ENCODE data around the gene LPIN1. TPM values are rescaled to one million over a fixed set of nuclear protein-coding genes. Genes with fewer than 3 reads are reported as not detected.

Gene LPIN1, protein sequence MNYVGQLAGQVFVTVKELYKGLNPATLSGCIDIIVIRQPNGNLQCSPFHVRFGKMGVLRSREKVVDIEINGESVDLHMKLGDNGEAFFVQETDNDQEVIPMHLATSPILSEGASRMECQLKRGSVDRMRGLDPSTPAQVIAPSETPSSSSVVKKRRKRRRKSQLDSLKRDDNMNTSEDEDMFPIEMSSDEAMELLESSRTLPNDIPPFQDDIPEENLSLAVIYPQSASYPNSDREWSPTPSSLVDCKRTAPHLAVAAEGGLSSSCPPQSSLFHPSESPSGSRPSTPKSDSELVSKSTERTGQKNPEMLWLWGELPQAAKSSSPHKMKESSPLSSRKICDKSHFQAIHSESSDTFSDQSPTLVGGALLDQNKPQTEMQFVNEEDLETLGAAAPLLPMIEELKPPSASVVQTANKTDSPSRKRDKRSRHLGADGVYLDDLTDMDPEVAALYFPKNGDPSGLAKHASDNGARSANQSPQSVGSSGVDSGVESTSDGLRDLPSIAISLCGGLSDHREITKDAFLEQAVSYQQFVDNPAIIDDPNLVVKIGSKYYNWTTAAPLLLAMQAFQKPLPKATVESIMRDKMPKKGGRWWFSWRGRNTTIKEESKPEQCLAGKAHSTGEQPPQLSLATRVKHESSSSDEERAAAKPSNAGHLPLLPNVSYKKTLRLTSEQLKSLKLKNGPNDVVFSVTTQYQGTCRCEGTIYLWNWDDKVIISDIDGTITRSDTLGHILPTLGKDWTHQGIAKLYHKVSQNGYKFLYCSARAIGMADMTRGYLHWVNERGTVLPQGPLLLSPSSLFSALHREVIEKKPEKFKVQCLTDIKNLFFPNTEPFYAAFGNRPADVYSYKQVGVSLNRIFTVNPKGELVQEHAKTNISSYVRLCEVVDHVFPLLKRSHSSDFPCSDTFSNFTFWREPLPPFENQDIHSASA
- polyA plus RNA-seq (ENCODE audit: insufficient read length in 4 of 4) = 10 to 100 TPM; 17.2 to 28.6 (median 23.9) TPM

DNA sequence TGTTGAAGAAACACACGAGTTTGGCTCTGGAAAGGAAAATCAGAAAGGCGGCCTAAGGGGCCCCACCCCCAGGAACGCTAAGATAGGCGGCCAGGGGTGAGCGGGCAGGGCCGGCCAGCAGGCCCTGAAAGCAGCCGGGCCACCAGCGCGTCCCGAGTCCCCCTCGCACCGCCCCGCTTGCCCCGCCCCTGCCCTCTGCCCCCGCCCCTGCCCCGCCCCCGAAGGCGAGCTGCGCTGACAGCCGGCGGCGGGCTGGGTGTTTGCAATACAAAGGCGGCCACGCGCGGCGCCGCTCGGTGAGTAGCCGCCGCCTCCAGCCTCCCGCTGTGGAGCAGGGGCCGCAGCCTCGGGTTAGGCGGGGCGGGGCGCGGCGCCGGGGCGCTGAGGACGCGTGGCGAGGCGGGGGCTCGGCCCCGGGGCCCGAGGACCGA is at the start of gene LPIN1:
Gene LPIN1, plus strand, starts transcription at position 257 of the 431 bp plus-strand sequence. CDS start 18,910 bp downstream, outside the sequence.
- DNase-seq (ENCODE audit: low read depth in 4 of 4, low spot score in 2 of 4) = peak in 1 of 4 donors; percentile 69

DNA sequence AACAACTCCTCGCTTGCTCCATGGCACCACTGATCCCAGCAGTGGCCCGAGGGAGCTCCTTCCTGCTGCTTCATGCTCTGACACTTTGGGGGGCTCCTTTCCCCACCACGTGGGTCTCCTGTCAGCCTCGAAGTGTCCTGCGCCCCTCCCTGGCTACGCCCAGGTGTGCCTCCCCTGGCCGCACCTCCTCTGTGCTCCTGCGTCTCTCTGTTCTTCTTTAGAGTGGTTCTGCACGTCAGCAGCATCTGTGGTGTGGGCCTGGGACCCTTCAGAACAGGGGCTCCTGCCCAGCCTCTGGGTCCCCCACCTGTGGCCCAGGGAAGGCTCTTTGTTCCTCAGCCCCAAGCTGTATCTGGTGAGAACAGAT is 49.7 kb upstream of the LPIN1 start:
- no peak for DNase-seq (ENCODE audit: low read depth in 4 of 4, low spot score in 2 of 4)

DNA sequence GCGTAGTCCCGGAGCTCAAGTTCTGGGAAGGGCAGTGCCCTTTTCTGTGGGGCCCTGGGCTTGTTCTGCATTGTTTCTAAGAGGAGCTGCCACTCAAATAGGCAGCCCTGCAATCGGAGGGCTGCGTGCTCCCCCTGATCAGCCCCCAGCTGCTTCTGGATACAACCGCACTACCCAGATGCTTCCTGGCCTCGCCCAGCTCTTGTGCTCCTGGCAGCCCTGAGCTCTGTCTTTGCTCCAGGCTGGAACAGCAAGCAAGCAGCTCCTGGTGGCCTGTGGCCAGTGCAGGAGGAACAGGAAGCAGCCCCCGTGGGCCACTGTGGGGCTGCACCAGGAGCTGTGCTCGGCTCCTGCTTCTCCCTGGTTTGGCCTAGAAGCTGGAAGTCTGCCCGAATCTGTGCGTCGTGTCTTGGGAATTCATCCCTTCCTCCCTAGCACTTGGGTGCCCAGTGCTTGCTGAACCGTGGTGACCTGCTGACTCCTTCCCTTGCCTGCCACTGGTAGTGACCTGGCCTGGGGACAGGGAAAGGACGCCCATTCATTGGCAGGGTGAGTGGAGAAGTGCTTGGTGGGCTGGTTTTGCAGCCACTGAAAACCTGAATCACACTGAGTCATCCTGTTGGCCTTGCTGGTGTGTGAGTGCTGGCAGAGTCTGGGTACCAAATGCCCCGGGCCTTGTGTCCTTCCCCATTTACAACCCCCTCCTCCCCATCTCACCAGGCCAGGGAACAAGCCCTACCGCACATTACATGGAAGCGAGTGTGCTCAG is 49.1 kb upstream of the LPIN1 start:
- no peak for DNase-seq (ENCODE audit: low read depth in 4 of 4, low spot score in 2 of 4)

DNA sequence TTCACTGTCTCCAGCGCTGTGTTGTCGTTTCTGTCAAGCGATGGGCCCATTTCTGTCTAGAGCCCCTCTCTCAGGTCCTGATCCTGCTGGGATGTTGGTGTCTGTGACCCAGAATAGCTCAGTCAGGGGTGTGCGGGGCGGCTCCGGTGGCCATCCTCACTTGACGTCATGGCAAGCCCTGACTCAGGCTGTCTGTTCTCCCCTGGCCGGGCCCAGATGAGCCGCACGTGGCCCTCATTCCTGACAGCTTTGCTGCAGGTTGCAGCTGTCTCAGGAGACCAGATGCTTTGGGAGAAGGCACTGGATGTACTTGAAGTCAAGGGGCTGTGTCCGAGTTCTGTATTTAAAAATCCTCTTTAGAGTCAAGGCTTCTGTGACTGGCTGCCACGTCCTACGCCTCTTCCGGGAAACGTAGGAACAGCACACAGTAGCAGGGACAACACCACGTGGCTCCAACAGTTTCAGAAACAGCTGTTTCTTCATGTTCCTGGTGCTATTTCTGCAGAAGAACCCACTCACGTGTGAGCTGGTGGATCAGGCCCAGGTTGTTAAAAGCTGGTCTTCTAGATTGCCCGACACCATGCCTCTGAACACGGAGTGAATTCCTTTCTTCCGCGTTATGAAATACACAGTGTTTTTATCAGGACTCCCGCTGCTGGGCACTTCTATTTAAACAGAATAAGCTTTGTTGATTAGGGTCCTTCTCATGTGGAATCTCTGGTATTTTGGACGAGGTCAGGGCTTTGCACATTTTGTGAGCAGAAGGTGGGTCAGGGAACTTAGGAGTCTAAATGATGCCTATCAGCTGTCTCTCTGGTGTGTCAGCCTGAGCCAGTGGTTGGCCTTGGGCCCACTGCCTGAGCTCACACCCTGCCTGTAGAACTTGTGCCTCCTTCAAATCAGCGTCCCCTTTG is 48.2 kb upstream of the LPIN1 start:
- no peak for DNase-seq (ENCODE audit: low read depth in 4 of 4, low spot score in 2 of 4)

DNA sequence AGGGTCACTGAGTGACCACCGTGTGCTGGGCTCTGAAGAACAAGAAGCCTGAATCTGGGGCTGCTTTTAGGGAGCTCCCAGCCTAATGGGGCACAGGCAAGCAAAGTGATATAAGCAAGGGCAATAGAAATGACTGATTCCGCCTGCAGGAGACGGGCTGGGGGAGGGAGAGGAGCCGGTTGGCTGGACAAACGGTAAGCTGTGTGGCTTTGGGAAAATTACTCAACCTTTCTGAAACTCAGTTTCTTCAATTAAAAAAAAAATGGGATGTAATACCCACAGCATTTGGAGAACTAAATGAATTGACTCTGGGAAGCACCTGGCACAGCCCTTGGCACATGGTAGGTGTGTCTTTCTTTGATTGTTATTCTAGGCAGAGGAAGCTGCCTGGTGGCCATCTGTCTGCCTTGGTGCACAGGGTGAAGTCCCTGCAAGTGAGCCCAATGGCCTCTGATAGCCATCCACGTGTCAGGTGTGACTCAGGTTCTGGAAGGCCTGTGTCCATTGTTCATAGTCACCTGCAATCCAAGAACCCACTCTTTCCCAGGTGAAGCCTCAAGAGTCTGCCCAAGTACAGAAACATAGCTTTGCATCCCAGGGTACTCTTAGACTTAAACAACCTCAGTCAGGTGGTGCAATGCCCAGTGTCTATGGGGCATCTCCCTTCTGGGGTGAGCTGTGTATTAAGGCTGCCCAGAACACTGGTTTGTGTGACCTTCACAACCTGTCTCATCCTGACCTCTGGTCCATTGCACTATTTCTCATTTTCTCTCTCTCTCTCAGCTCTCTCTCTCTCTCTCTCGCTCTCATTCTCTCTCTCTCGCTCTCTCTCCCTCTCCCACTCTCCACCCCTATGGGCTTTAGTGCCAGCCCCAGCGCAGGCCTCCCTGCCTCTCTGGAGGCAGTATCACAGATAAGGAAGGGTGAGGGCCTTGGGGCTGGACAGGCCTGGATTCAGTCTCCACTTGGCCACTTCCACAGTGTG is 46.5 kb upstream of the LPIN1 start:
- DNase-seq (ENCODE audit: low read depth in 4 of 4, low spot score in 2 of 4) = no peak

DNA sequence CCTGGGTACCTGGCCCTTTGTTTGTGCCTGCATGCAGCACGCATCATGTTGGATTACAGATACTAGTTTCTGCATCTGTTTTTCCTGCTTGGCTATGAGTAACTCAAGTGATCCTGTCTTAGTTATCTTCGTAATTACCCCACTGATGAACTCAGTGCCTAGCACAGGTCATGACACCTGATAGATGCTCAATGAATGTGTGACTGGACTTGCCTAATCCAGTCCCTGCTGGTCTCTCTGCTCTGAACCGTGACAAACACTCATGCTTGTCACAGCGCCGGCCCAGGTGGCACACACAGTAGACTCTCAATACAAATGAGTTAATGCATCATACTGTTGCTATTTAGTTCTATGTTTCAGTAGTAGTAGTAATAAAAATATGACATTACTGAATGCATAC is 45.2 kb upstream of the LPIN1 start:
- DNase-seq (ENCODE audit: low read depth in 4 of 4, low spot score in 2 of 4) = no peak

DNA sequence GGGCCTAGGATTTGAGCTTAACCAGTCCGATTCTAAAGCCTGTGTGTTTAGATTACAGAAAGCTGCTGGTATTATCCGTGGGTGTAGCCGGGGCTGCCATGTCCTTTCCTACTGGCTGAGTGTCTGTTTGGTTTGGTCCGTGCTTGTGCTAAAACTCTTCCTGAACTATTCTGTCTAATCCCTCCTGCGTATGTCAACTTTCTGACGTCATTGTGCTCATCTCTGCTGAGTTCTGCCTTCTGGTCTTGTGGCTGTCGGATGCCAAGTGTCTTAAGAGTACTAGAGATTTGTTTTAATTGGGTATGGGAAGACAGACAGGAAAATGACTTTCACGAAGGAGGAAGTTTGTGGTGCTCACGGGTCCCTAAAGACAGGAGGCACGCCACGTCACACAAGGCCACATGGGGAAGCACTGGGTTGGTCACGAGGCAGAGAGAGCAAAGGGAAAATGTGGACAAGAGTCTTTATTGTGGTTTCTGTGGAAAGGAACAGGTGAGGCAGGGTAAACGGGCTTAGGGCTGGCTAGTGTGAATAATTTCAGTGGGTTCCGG is 44.6 kb upstream of the LPIN1 start:
- no peak for DNase-seq (ENCODE audit: low read depth in 4 of 4, low spot score in 2 of 4)

DNA sequence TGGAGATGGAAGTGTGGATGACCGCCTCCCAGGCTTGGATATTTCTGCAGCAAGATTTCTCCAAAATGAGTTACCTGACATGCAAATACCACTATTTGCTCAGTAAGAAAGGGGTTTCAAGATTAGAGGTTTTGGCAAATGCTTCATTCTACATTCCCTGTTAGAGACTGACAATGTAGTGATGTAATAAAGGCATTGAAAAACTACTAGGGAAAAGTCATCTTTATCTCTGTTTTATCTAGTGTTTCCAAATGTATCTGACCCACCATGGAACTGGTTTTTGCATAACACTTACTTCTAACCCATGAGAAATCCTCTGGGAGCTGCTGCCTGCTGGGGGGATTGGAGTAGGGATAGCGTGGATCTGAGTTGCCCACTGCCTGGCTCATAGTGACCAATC is 43.5 kb upstream of the LPIN1 start:
- no peak for DNase-seq (ENCODE audit: low read depth in 4 of 4, low spot score in 2 of 4)

DNA sequence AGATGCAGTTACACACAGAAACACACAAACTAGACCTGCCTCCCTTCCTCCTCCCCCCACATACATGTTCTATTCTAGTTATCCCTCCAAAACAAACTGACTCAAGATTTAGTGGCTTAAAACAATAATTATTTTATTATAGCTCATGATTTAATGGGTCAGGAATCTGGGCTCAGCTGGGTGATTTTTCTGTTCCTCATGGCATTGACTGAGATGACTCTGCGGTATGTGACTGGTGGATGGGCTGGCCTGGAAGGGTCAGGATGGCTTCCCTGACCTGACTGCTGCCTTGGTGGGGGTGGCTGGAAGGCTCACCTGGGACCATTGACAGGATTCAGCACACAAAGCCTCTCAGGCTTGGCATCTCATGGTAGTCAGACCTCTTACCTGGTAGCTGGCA is 42.7 kb upstream of the LPIN1 start:
- DNase-seq (ENCODE audit: low read depth in 4 of 4, low spot score in 2 of 4) = no peak

DNA sequence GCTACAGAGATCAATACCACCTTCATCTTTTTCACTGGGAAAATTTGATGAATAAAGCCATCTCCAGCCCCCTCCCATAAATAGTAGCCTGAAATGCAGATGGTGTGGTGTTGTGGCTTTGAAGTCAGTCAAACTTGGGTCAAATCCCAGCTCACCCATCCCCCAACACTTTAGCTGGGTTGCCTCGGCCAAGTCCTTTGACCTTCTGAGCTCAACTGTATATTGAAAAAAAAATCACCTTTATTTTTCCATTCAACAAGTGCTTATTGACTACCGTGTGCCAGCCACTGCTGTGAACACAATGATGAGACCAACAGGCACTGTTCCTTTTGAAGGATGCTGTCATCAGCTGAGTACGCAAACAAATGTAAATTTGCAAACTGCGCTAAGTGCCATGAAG is 41.4 kb upstream of the LPIN1 start:
- DNase-seq (ENCODE audit: low read depth in 4 of 4, low spot score in 2 of 4) = no peak

DNA sequence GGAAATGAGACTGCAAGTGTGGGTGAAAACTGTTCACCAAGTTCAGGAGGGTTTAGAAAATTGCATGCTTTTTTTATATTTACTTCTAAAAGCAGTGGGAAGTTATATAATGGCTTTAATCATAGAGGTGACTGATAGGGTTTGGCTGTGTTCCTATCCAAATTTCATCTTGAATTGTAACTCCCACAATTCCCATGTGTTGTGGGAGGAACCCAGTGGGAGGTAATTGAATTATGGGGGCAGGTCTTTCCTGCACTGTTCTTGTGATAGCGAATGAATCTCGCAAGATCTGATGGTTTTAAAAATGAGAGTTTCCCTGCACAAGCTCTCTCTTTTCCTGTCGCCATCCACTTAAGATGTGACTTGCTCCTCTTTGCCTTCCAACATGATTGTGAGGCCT is 40.7 kb upstream of the LPIN1 start:
- DNase-seq (ENCODE audit: low read depth in 4 of 4, low spot score in 2 of 4) = no peak

DNA sequence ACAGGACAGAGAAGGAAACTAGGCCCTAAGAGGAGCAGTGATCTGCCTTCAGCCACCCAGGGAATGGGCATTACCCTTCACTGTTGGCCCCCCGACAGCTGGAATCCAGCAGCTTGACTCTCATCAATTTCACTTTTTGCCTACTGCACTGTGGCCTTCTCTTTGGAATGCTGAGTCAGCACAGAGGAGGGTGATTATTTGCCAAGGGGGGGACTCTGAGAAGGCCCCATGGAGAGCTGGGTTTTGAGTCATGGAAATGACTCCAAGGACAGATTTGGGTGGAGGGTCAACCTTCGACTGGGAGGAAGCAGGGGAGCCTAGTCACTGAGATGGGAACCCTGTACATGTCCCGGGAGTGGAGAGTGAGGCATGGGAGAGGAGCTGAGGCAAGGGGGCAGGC is 38.3 kb upstream of the LPIN1 start:
- no peak for DNase-seq (ENCODE audit: low read depth in 4 of 4, low spot score in 2 of 4)

DNA sequence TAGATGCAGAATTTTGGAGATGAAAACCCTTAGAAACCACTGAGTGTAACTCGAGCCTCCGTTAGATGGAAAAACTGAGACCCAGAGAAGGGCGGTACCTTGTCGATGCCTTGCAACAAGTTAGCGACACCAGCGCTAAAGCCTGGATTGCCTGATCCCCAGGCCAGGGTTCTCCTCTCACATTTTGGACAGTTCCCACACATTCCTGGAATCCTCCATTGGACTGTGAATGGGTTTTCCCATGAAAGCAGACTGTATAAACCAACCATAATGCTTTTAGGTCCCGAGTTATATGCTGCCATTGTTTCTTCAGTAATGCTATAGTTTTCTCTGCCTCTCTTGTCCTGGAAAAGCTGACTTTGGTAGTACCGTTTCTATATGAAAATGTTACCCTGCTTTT is 37.1 kb upstream of the LPIN1 start:
- no peak for DNase-seq (ENCODE audit: low read depth in 4 of 4, low spot score in 2 of 4)

DNA sequence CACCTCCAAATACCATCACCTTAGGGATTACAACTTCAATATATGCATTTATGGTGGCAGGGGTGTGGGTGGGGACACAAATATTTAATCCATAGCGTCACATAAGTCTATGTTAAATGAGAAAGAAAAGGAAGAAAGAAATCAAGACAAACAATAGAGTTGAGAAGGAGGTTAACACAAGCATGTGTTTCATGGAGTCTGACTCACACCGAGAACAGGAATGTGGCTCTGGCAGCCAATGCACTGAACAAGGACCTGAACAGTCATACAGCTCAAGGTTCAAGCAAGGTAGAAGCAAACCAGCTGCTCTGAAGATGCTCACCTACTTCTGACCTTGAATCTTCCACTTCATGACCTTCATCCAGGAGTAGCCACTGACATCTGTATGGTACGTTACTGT is 36.2 kb upstream of the LPIN1 start:
- no peak for DNase-seq (ENCODE audit: low read depth in 4 of 4, low spot score in 2 of 4)

DNA sequence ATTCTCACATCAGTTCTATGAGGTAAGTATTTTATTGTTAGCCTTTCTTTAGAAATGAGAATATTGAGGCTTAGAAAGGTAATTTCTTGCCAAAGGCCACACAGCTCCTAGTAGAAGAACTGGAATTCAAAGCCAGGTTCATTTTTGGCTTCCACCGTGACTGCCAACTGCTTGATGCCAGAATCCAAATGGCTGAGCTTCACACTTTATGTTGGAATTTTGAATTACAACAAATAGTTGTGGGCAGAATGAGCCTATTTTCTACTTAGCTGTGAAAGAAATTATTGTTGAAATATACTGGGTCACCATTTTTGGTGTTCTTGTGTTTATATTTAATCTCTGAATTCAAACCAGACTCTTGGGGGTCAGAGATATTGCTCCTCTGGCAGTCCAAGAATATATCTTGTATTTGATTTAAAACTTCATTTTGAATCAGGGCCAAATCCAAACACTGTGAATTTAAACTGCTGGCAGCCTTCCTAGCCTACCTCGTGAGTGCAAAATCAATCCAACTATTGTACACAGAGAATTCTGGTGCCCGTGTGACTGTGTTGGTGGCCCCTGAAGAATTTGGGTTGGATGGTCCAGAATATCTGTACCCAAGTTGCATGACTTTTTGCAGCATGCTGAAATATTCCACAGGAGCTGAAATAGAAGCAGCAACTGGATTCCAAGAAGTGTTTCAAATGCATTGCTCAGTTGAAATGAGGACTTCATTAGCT is 35.6 kb upstream of the LPIN1 start:
- DNase-seq (ENCODE audit: low read depth in 4 of 4, low spot score in 2 of 4) = no peak

DNA sequence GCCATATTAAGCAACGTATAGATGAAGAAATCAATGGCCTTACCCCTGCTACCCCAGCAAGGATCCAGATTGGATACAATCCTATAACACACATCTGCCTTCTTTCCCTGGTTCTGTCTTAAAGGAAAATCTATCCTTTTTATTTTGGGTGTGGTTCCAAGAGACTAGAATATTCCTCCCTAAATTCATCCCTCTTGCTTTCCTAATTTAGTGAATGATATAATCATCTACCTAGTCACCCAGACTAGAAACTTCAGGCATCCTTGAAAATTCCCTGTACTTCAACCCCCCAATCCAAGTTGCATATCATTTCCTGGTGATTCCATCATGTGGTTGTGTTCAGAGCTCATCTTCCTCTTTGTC is 35.1 kb upstream of the LPIN1 start:
- no peak for DNase-seq (ENCODE audit: low read depth in 4 of 4, low spot score in 2 of 4)

DNA sequence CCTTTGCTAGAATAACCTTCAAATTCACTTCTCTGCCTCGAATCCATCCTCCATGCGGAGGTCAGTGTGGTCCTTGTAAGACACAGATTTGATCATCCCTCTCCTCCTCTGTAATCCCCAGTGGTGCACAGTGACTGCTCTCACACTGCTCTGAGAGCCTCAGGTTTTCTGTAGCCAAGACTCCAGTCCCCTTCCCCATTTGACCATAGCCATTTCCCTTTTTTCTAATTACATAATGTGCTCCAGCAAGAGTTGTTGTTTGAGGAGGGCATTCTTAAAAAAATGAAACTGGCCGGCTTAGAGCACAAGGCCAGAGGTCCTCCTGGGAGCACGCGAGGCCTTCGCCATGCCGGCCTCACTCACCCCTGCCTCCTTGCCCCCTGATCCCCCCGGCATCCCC is 34.7 kb upstream of the LPIN1 start:
- DNase-seq (ENCODE audit: low read depth in 4 of 4, low spot score in 2 of 4) = no peak

DNA sequence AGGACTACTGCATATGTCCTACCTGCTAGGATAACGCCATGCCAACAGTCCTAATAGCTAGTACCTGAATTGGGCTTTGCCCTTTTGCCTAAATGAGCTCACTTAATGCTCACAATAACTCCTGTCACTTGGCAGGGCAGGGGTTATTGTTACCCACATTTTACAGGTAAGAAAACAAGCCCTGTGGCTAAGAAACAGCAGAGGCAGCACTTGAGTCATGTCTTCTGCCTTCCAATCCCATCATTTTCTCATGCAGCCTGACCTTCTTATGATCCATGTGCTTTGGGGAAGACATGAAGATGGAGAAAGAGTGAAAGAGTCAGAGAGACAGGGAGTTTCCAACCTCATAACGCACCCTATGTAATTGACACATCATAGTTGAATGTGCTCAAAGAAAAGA is 33.6 kb upstream of the LPIN1 start:
- no peak for DNase-seq (ENCODE audit: low read depth in 4 of 4, low spot score in 2 of 4)
